H1 (cell line): ENCODE data around the gene IGFALS. TPM values are rescaled to one million over a fixed set of nuclear protein-coding genes. Genes with fewer than 3 reads are reported as not detected.
A peak's percentile ranks its signal among the peaks of the same experiment; 100 is the strongest.

ENCODE experiments used
- CTCF ChIA-PET: fragments of 300-600 bp; sonication (Branson Sonifier 250); formaldehyde crosslinking; loops from one replicate; lab custom pipeline; 2021; ENCODE audit not compliant: partially characterized antibody; lab: Charles Lee
- POLR2A ChIA-PET: fragments of 300-600 bp; sonication (Branson Sonifier 250); formaldehyde crosslinking; loops from one replicate; lab custom pipeline; 2021; ENCODE audit warnings: inconsistent platforms; ENCODE audit not compliant: partially characterized antibody; lab: Charles Lee
- DNase-seq, 2 experiments: peaks; one replicate each; pipeline versions ENCODE4 v3.0.0 to v3.0.0-alpha.2; 2010 to 2022; ENCODE audit warnings: low spot score in 2 of 2, low read depth in 1 of 2, mixed read lengths in 1 of 2
- FAIRE-seq: peaks from 2 replicates; lab custom pipeline; 2011; peaks lifted over from hg19 to GRCh38; lab: Jason Lieb, UNC
- H2AFZ ChIP-seq: 2 replicates; pipeline ENCODE4 v1.8.1; 2012; ENCODE audit warnings: low read length, inconsistent platforms
- H2AK5ac ChIP-seq: 2 replicates; pipeline ENCODE4 v1.6.1; 2013; ENCODE audit warnings: low read depth, low read length
- H2BK120ac ChIP-seq: replicated peaks from 2 replicates; pipeline ENCODE3; 2013; ENCODE audit warnings: low read depth, low read length, inconsistent platforms
- H2BK12ac ChIP-seq: 2 replicates; pipeline ENCODE4 v1.6.1; 2013; ENCODE audit warnings: low read depth, low read length
- H2BK15ac ChIP-seq: 2 replicates; pipeline ENCODE4 v1.6.1; 2013; ENCODE audit warnings: low read length
- H2BK20ac ChIP-seq: 2 replicates; pipeline ENCODE4 v1.6.1; 2013; ENCODE audit warnings: low read length
- H2BK5ac ChIP-seq: 2 replicates; pipeline ENCODE4 v1.6.1; 2013; ENCODE audit warnings: low read depth, low read length
- H3K14ac ChIP-seq: 2 replicates; pipeline ENCODE4 v1.6.1; 2013; ENCODE audit warnings: inconsistent platforms; ENCODE audit not compliant: insufficient read length
- H3K18ac ChIP-seq: 2 replicates; pipeline ENCODE4 v1.6.1; 2013; ENCODE audit warnings: low read length; ENCODE audit errors: extremely low read depth
- H3K23ac ChIP-seq: 2 replicates; pipeline ENCODE4 v1.6.1; 2013; ENCODE audit warnings: inconsistent platforms; ENCODE audit not compliant: insufficient read length
- H3K23me2 ChIP-seq: 2 replicates; pipeline ENCODE4 v1.6.1; 2013; ENCODE audit warnings: low read depth, low read length
- H3K27ac ChIP-seq: 2 replicates; pipeline ENCODE4 v1.6.1; 2011; ENCODE audit warnings: low read depth, low read length, inconsistent platforms
- H3K27me3 ChIP-seq, 4 experiments: replicated peaks in 1 of 4; 1 replicate in 1 of 4; 2 replicates in 3 of 4; pipeline versions ENCODE4 v1.6.1 to v1.8.1; 2011 to 2013; ENCODE audit warnings: low read length in 3 of 4, mild to moderate bottlenecking in 3 of 4, inconsistent platforms in 2 of 4, mixed read lengths in 2 of 4, moderate library complexity in 1 of 4; ENCODE audit not compliant: control insufficient read depth in 3 of 4, insufficient read depth in 3 of 4; ENCODE audit errors: extremely low read depth in 1 of 4
- H3K36me3 ChIP-seq, 4 experiments: 2 replicates each; pipeline versions ENCODE4 v1.6.1 to v1.8.1; 2011 to 2013; ENCODE audit warnings: mild to moderate bottlenecking in 4 of 4, low read length in 3 of 4, moderate library complexity in 2 of 4, control low read depth in 1 of 4, inconsistent platforms in 1 of 4; ENCODE audit not compliant: insufficient read depth in 4 of 4, control insufficient read depth in 2 of 4
- H3K4ac ChIP-seq: replicated peaks from 2 replicates; pipeline ENCODE3; 2013; ENCODE audit warnings: low read length, low read depth, mixed read lengths, inconsistent platforms; ENCODE audit not compliant: insufficient read length
- H3K4me1 ChIP-seq, 4 experiments: replicated peaks in 1 of 4; 1 replicate in 1 of 4; 2 replicates in 3 of 4; pipeline versions ENCODE4 v1.6.1 to v1.8.1; 2011 to 2013; ENCODE audit warnings: low read length in 3 of 4, inconsistent platforms in 2 of 4, mixed read lengths in 1 of 4; ENCODE audit not compliant: insufficient read depth in 4 of 4, control insufficient read depth in 3 of 4
- H3K4me2 ChIP-seq, 2 experiments: 2 replicates each; pipeline versions ENCODE4 v1.6.1 to v1.8.1; 2011 to 2013; ENCODE audit warnings: low read depth in 2 of 2, low read length in 2 of 2, control low read depth in 1 of 2, inconsistent platforms in 1 of 2, mild to moderate bottlenecking in 1 of 2; ENCODE audit not compliant: insufficient read depth in 1 of 2
- H3K4me3 ChIP-seq, 4 experiments: fragments of 200-600, 300-600 bp in 1 of 4; sonication (generic), shearing (Covaris generic), sonication (Bioruptor Twin) in 1 of 4; 2 replicates each; pipeline versions ENCODE4 v1.5.1 to v1.8.1; 2011 to 2016; ENCODE audit warnings: low read length in 4 of 4, low read depth in 3 of 4, control low read depth in 2 of 4, inconsistent platforms in 2 of 4, mild to moderate bottlenecking in 2 of 4, mixed read lengths in 1 of 4, moderate library complexity in 1 of 4; ENCODE audit not compliant: insufficient read depth in 2 of 4; ENCODE audit errors: extremely low read depth in 1 of 4
- H3K56ac ChIP-seq: replicated peaks from 2 replicates; pipeline ENCODE3; 2013; ENCODE audit warnings: low read depth, mild to moderate bottlenecking, mixed read lengths, low read length, inconsistent platforms; ENCODE audit not compliant: insufficient read length
- H3K79me1 ChIP-seq: 2 replicates; pipeline ENCODE4 v1.6.1; 2013; ENCODE audit warnings: low read depth, low read length, control low read depth
- H3K79me2 ChIP-seq, 2 experiments: 2 replicates each; pipeline versions ENCODE4 v1.6.1 to v1.8.1; 2012 to 2013; ENCODE audit warnings: low read length in 2 of 2, mild to moderate bottlenecking in 2 of 2, inconsistent platforms in 1 of 2; ENCODE audit not compliant: insufficient read depth in 2 of 2, control insufficient read depth in 1 of 2
- H3K9ac ChIP-seq, 4 experiments: replicated peaks in 1 of 4; 1 replicate in 1 of 4; 2 replicates in 3 of 4; pipeline versions ENCODE4 v1.6.1 to v1.8.1; 2011 to 2013; ENCODE audit warnings: low read depth in 3 of 4, low read length in 3 of 4, control low read depth in 2 of 4, mild to moderate bottlenecking in 2 of 4, moderate library complexity in 2 of 4, inconsistent platforms in 1 of 4; ENCODE audit errors: extremely low read depth in 1 of 4
- H3K9me3 ChIP-seq, 2 experiments: 2 replicates each; pipeline versions ENCODE4 v1.6.1 to v1.8.1; 2012 to 2013; ENCODE audit warnings: mild to moderate bottlenecking in 2 of 2, moderate library complexity in 2 of 2, control low read depth in 1 of 2, inconsistent platforms in 1 of 2, low read depth in 1 of 2, low read length in 1 of 2, mixed read lengths in 1 of 2; ENCODE audit not compliant: insufficient read depth in 2 of 2
- H4K20me1 ChIP-seq, 2 experiments: replicated peaks in 1 of 2; 2 replicates each; pipeline versions ENCODE3 to v1.8.1; 2011 to 2013; ENCODE audit warnings: inconsistent platforms in 2 of 2, low read length in 2 of 2, mild to moderate bottlenecking in 1 of 2; ENCODE audit not compliant: insufficient read depth in 2 of 2, control insufficient read depth in 1 of 2
- H4K5ac ChIP-seq: 2 replicates; pipeline ENCODE4 v1.6.1; 2013; ENCODE audit warnings: low read length, low read depth, mixed read lengths, inconsistent platforms; ENCODE audit not compliant: insufficient read length
- H4K8ac ChIP-seq: 2 replicates; pipeline ENCODE4 v1.8.0; 2013; ENCODE audit warnings: mild to moderate bottlenecking, moderate library complexity, low read length, inconsistent platforms; ENCODE audit not compliant: insufficient read depth; ENCODE audit errors: extremely low read depth
- H4K91ac ChIP-seq: replicated peaks from 2 replicates; pipeline ENCODE3; 2013; ENCODE audit warnings: low read length, mixed read lengths, inconsistent platforms; ENCODE audit not compliant: insufficient read length
- POLR2A ChIP-seq, 2 experiments: IDR thresholded peaks; 1 replicate in 1 of 2; 2 replicates in 1 of 2; pipeline ENCODE4 v1.6.1; 2011; ENCODE audit warnings: low read depth in 2 of 2, low read length in 2 of 2, mild to moderate bottlenecking in 2 of 2; ENCODE audit errors: control extremely low read depth in 1 of 2
- RNF2 ChIP-seq: fragments of 200-900, 300-1000 bp; sonication (generic); IDR thresholded peaks from 2 replicates; pipeline ENCODE4 v1.7.1; 2016; ENCODE audit warnings: borderline replicate concordance, low read depth, mild to moderate bottlenecking, antibody characterized with exemption, low read length; ENCODE audit not compliant: poor library complexity, severe bottlenecking; ENCODE audit errors: missing control alignments
- TAF7 ChIP-seq: optimal IDR thresholded peaks from 2 replicates; pipeline ENCODE3; 2011; ENCODE audit warnings: low read depth, mild to moderate bottlenecking, inconsistent platforms, low read length, moderate library complexity, borderline replicate concordance
- WGBS, 2 experiments: shearing (Covaris generic) in 1 of 2; methylation state at CpG; one replicate each; pipeline versions ENCODE4 v1.1.6 to v1.1.7; 2013 to 2015; ENCODE audit warnings: low lambda C conversion rate in 2 of 2, mixed read lengths in 2 of 2, inconsistent platforms in 1 of 2, low coverage in 1 of 2, missing lambda C conversion rate in 1 of 2; ENCODE audit not compliant: insufficient replicate concordance in 2 of 2, insufficient coverage in 1 of 2, insufficient read length in 1 of 2; ENCODE audit errors: extremely low coverage in 1 of 2, missing lambda C conversion rate in 1 of 2; 5-methylcytosine and 5-hydroxymethylcytosine counted together
- polyA plus RNA-seq, 7 experiments: library from polyadenylated mRNA; depleted of rRNA in 3 of 7; stranded (reverse) in 5 of 7; unstranded in 2 of 7; fragments of >200 nt in 5 of 7; fragments of 200-250 nt in 2 of 7; gene quantifications; 1 replicate in 5 of 7; 2 replicates in 1 of 7; 4 replicates in 1 of 7; pipeline versions ENCODE4 v1.2.1 to v1.2.3, GENCODE V29; 2011 to 2013; ENCODE audit warnings: missing spikeins in 2 of 7, mixed read lengths in 2 of 7
- total RNA-seq: library from RNA; stranded (reverse); fragmentation: NEBNext Ultra II Directional; extraction: Animal tissue kit (Norgen Biotek cat#: 25700); gene quantifications from 2 replicates; pipeline ENCODE4 v1.2.1, GENCODE V29; 2021

Gene IGFALS
- total and polyA plus RNA-seq, 2 of the 8 experiments (the other 6 are each of a cell fraction or from before 2014, with no cell fraction given), result not detected

DNA sequence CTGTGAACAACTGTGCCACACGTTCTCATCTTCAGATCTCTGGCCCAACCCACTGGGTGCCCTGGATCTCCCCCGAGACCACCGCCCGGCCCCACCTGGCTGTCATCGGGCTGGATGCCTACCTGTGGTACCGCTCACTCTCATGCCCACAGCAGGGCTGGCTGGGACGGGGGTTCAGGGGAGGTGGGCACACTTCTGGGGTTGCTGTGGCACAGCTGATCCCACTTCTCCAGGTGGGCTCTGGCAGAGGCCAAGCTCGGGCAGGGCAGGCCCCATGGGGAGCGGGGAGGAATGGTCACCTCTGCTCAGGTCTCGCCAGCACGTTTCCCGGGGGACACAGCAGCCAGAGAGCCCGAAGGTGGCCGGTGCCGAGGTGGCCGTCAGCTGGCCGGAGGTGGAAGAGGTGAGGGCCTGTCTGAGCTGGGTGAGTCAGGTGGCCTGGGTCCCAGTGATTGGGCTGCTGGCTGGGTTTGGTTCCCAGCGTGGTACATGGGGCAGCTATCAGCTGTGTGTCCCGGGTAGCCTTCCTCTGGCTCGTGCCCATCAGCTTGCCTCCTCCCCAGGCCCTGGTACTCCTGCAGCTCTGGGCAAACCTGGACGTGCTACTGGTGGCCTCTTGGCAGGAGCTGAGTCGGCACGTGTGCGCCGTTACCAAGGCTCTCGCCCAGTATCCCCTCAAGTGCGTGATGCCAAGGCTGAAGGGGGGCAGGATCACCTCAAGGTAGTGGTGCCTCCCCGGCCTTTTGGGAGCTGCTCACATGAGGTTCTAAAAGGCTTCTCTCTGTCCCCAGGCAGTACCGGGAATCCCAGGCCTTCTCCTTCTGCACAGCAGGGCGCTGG is 18.3 kb downstream of the IGFALS start:
- CTCF ChIA-PET, result interaction anchor here (1.1 to 2.7 kb wide), 7 partner anchors 8 to 48 kb away, joined by 3 to 13 read pairs (median 5); partner anchors contain the start of genes IGFALS, NUBP2 and SPSB3
- TF ChIP-seq POLR2A (IDR thresholded peaks at IDR 0.05; ENCODE audit: control extremely low read depth in 1 of 2, low read depth in 2 of 2, low read length in 2 of 2) (peak in 1 of 2 experiments; percentile 17; a peak in 1 of 3 replicates), RNF2 (no peak), TAF7 (no peak)
- TF ChIP-seq, all 59 proteins: peak for 1
- peaks cover 0 to 15% of the 10 kb centered on the region in 2 experiments; a peak in 1 of 4 replicates for H3K79me2 ChIP-seq
- H2AFZ ChIP-seq, result no peak overlapping the region
- H3K27ac ChIP-seq, result no peak overlapping the region
- peaks cover 0 to 8% (median 5%) of the 10 kb centered on the region in 4 experiments; a peak in 5 of 7 replicates for H3K4me1 ChIP-seq
- H3K79me1 ChIP-seq, result peaks cover 6% of the 10 kb centered on the region
- no peak overlapping the region for H4K91ac ChIP-seq
- no peak overlapping the region for H3K4ac ChIP-seq
- H3K4me3 ChIP-seq, result no peak overlapping the region
- H2BK15ac ChIP-seq, result no peak overlapping the region
- FAIRE-seq (no peak), DNase-seq (no peak)
- no peak overlapping the region for H3K56ac ChIP-seq
- H3K36me3 ChIP-seq, result peaks cover 0 to 23% (median 8%) of the 10 kb centered on the region in 4 experiments; a peak in 5 of 8 replicates
- no peak overlapping the region for H4K5ac ChIP-seq
- WGBS, 2 experiments, result 94% methylated on average over 20 of the region's 30 CpGs; no CpG with 5 or more reads in 1 of the 2 experiments
- H2BK20ac ChIP-seq, result no peak overlapping the region
- peaks cover 17% of the 10 kb centered on the region for H3K23me2 ChIP-seq
- H4K20me1 ChIP-seq, result peaks cover 0 to 30% of the 10 kb centered on the region in 2 experiments
- H3K27me3 ChIP-seq, result no peaks in the 10 kb centered on the region
- H3K9me3 ChIP-seq, result no peaks in the 10 kb centered on the region
- peak overlapping the region; percentile 46; the same call in 1 of the 2 replicates for H4K8ac ChIP-seq
- no peak overlapping the region for H3K18ac ChIP-seq
- no peak overlapping the region for H3K9ac ChIP-seq
- no peak overlapping the region for H2BK12ac ChIP-seq
- H3K4me2 ChIP-seq, result no peak overlapping the region; a peak in 1 of 4 replicates
- H2BK5ac ChIP-seq, result no peak overlapping the region
- H2BK120ac ChIP-seq, result no peak overlapping the region
- H2AK5ac ChIP-seq, result no peak overlapping the region
- POLR2A ChIA-PET, result interaction anchor here (0.6 to 13.5 kb wide), 10 partner anchors 4 to 1355 kb away, joined by 3 to 246 read pairs (median 4); partner anchors contain the start of genes EME2, JPT2, MRPS34 and NME3
- H3K14ac ChIP-seq, result no peak overlapping the region
- H3K23ac ChIP-seq, result no peak overlapping the region
